LNCAP (cell line): ENCODE data around the gene MGST2.
A peak's percentile ranks its signal among the peaks of the same experiment; 100 is the strongest.

Experiments used
- TF ChIP-seq, protein P1 (sequence below): fragments of 450-650 bp; IDR thresholded peaks from 2 replicates; pipeline ENCODE4 v1.5.1; 2017; ENCODE audit warnings: mild to moderate bottlenecking

The MGST2 gene

DNA sequence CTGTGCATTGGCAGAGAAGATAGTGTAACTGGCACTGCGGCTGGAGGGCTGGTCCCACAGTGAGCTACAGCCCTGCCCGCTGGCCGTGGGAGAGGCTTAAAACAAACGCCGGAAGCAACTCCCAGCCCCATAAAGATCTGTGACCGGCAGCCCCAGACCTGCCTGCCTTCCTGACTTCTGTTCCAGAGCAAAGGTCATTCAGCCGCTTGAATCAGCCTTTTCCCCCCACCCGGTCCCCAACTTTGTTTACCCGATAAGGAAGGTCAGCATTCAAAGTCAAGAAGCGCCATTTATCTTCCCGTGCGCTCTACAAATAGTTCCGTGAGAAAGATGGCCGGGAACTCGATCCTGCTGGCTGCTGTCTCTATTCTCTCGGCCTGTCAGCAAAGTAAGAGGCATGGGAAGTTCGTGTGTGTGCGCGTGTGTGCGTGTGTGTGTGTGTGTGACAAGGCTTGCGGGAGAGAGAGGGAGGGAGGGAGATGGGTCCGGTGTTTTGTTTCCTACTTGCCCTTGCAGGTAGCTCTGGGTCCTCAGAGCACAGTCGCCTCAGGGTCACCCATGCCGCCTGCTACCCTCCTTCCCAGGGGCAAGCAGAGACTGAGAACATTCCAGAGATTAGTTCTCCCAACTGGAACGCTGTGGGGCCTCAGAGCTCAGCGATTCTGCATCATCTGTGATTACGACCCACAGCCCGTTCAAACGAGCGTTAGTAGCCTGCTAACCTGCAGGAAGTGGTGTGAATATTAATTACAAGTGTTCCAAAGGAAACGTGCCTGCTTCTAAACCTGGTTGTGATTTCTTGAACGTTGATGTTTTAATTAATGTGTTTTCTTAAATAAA, at the start of gene MGST2:
Gene MGST2, plus strand, starts transcription at position 130 of the 840 bp plus-strand sequence. Its CDS starts 201 bp downstream, at position 331.
- TF ChIP-seq, protein P1, sequence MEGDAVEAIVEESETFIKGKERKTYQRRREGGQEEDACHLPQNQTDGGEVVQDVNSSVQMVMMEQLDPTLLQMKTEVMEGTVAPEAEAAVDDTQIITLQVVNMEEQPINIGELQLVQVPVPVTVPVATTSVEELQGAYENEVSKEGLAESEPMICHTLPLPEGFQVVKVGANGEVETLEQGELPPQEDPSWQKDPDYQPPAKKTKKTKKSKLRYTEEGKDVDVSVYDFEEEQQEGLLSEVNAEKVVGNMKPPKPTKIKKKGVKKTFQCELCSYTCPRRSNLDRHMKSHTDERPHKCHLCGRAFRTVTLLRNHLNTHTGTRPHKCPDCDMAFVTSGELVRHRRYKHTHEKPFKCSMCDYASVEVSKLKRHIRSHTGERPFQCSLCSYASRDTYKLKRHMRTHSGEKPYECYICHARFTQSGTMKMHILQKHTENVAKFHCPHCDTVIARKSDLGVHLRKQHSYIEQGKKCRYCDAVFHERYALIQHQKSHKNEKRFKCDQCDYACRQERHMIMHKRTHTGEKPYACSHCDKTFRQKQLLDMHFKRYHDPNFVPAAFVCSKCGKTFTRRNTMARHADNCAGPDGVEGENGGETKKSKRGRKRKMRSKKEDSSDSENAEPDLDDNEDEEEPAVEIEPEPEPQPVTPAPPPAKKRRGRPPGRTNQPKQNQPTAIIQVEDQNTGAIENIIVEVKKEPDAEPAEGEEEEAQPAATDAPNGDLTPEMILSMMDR: no peak

DNA sequence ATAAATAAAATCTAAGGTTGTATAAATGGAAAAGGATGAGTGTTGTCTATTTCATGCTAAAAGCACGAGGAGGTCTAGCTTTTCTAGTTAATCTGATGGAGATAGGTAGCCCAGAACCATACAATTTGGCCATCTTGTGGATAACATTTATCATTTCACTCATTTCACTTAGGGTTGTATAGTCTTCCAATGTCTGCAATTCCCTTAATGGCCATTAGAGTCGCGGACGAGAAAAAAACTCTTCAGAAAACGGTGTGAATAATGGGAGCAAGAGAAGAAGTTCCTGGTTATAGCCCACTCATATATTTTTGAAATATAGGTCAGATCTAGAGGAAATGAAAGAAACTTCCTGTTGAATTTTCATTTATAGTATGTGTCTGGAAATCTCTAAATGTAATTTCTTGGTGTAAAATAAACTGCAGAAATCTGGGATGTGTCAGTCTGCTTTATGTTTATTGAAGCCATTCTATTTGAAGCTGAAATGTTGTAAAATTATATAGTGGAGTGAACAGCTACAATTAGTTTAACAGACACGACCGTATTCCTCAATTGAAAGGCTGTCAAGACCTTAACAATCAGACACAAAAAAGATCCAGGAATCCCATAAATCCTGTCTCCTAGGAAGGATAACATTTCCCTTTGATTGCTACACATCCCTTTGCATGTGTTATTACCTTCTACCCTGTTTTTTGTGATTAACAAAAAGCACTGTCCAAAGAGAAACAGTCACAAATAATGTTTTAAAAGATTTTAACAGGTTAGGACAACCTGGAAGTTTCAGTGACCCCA, 47.7 kb upstream of the MGST2 start:
- TF ChIP-seq, protein P1: peak; percentile 26; the same call in 1 of the 2 replicates

DNA sequence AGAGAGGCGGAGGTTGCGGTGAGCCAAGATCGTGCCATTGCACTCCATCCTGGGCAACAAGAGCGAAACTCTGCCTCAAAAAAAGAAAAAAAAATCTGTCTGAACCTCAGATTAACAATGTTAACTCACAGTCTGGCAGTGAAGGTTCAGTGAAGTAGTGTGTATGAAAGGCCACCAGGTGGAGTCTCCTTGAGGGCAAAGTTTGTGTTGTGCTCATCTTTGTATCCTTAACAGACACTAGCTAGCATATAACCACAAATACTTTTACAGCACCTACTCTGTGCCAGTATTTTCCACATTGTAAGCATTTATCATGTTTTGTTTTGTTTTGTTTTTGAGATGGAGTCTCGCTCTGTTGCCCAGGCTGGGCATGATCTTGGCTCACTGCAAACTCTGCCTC, 46.0 kb upstream of the MGST2 start:
- TF ChIP-seq, protein P1: peak; percentile 50

DNA sequence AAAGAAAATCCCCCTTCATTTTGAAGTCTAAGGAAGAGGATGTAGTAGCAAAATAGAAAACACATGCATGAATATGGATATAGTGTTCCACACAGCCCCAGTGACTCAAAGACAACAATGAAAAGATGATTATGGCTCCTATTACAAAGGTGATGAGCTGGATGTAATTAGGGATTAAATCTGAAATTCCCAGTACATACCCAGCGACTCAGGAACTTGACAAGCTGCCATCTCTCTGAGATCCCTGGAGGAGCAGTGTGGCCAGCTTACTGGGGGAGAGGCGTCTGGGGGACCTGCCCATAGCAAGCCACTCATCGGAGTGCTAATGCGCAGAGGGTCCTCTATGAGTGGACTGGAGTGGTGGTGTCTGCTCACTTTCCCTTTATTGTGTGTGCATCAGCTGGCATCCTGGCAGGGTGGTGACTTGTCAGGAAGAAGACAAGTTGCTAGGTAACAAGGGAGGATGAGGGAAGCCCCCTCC, 42.7 kb upstream of the MGST2 start:
- TF ChIP-seq, protein P1: no peak

DNA sequence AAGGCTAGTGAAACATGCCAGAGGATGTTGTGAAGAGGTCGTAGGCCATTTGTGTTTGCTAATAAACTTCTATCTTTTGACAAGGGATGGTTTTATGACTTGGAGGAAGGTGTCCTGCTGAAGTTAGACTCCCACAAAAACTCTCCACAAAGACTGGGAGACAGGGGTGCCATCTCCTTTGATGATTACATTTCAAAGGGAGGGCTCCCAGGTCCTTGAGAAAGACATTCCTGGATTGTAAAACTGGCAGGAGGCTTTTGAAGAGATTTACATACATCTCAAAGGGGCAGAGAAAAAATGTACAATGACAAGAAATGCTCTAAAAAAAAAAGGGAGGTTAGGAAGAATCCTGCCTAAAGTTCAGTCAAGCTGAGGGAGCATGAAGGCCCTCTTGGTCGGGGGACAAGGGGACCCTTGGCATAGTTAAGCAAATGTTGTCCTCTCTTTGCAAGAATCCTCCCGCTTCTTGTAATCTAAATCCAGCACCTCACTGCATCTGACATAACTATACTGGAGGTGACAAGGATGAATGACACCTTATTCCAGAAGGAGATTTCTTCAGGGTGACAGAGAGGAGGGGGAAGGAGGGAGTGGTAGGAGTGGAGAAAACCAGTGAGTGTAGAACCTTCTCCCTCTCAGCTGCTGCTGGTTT, 41.1 kb upstream of the MGST2 start:
- TF ChIP-seq, protein P1: no peak

DNA sequence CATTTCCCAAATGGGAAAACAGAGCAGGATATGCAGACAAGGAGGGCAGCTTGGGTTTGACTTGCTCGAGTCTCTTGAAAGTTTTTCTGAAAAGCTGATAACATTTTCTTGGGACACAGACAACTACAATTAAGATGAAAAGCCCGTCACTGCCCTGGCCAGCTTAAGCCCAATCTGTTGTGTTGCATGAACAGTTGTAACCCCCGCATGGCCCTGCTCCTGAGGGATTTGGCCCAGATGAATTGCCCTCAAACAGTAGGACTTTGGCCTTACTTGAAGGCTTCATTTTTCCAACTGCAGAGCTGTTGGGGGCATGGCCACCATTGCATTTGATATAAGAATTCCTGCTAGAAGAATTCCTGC, 40.5 kb upstream of the MGST2 start:
- TF ChIP-seq, protein P1: no peak

DNA sequence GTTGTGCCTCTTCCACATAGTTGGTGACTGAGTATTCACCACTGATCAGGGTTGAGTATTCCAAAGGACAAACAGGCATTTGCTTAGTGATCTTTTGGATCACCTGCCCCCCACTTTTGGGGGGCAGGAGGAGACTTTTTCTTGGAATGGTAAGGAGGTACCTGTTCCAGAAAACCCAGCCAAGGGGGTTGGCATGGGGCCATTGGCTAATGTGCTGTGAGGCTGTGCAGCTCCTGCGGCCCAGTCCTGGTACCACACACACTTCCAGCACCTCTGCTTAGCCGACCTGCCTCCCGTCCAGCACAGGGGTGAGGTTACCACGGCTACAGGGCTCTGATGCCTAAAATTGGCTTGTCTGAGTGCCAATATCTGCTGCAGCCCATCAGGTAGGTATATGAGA, 40.1 kb upstream of the MGST2 start:
- TF ChIP-seq, protein P1: no peak
